ENCODE data around the gene AIPL1. TPM values are rescaled to one million over a fixed set of nuclear protein-coding genes. Genes with fewer than 3 reads are reported as not detected.

AIPL1 gene
- total RNA-seq, 1 donor from 2014 or later: 0.76 TPM

- no peak overlapping the region for H3K27ac Mint-ChIP-seq (ENCODE audit: unreplicated experiment)
- no peak for DNase-seq
- H3K9me3 Mint-ChIP-seq (ENCODE audit: unreplicated experiment): no peaks in the 10 kb centered on the region
- TF ChIP-seq CTCF (IDR thresholded peaks at IDR 0.05; ENCODE audit: partially characterized antibody, unreplicated experiment): no peak
- no peak overlapping the region for H3K4me3 Mint-ChIP-seq (ENCODE audit: unreplicated experiment)
- H3K4me1 Mint-ChIP-seq (ENCODE audit: low read depth, unreplicated experiment): peaks cover 20% of the 10 kb centered on the region
- no peaks in the 10 kb centered on the region for H3K27me3 Mint-ChIP-seq (ENCODE audit: unreplicated experiment)
- H3K36me3 Mint-ChIP-seq (ENCODE audit: unreplicated experiment): peaks cover 9% of the 10 kb centered on the region
Observed at GRCh38 chr17:6377906-6378305, 57.0 kb downstream of the AIPL1 start.

GRCh38 chr17:6376931-6377361, 58.0 kb downstream of the AIPL1 start:
- H3K27ac Mint-ChIP-seq (ENCODE audit: unreplicated experiment): no peak overlapping the region
- peaks cover 9% of the 10 kb centered on the region for H3K36me3 Mint-ChIP-seq (ENCODE audit: unreplicated experiment)
- H3K4me1 Mint-ChIP-seq (ENCODE audit: low read depth, unreplicated experiment): peaks cover 12% of the 10 kb centered on the region
- H3K9me3 Mint-ChIP-seq (ENCODE audit: unreplicated experiment): no peaks in the 10 kb centered on the region
- DNase-seq: no peak
- H3K27me3 Mint-ChIP-seq (ENCODE audit: unreplicated experiment): no peaks in the 10 kb centered on the region
- no peak overlapping the region for H3K4me3 Mint-ChIP-seq (ENCODE audit: unreplicated experiment)
- TF ChIP-seq CTCF (IDR thresholded peaks at IDR 0.05; ENCODE audit: partially characterized antibody, unreplicated experiment): no peak

GRCh38 chr17:6374761-6375312, 60.1 kb downstream of the AIPL1 start:
- Mint-ChIP-seq H3K4me3 (ENCODE audit: unreplicated experiment) (no peak overlapping the region), H3K27ac (ENCODE audit: unreplicated experiment) (no peak overlapping the region), H3K27me3 (ENCODE audit: unreplicated experiment) (no peaks in the 10 kb centered on the region), H3K4me1 (ENCODE audit: low read depth, unreplicated experiment) (peaks cover 6% of the 10 kb centered on the region), H3K36me3 (ENCODE audit: unreplicated experiment) (peaks cover 9% of the 10 kb centered on the region), H3K9me3 (ENCODE audit: unreplicated experiment) (peaks cover 1% of the 10 kb centered on the region)
- no peak for TF ChIP-seq CTCF (IDR thresholded peaks at IDR 0.05; ENCODE audit: partially characterized antibody, unreplicated experiment)
- no peak for DNase-seq

GRCh38 chr17:6374271-6374691, 60.6 kb downstream of the AIPL1 start:
- no peak for TF ChIP-seq CTCF (IDR thresholded peaks at IDR 0.05; ENCODE audit: partially characterized antibody, unreplicated experiment)
- H3K27ac Mint-ChIP-seq (ENCODE audit: unreplicated experiment): no peak overlapping the region
- no peaks in the 10 kb centered on the region for H3K27me3 Mint-ChIP-seq (ENCODE audit: unreplicated experiment)
- peaks cover 1% of the 10 kb centered on the region for H3K9me3 Mint-ChIP-seq (ENCODE audit: unreplicated experiment)
- H3K4me1 Mint-ChIP-seq (ENCODE audit: low read depth, unreplicated experiment): peaks cover 6% of the 10 kb centered on the region
- no peak overlapping the region for H3K4me3 Mint-ChIP-seq (ENCODE audit: unreplicated experiment)
- no peak for DNase-seq
- H3K36me3 Mint-ChIP-seq (ENCODE audit: unreplicated experiment): peaks cover 9% of the 10 kb centered on the region

Other genes with a start within 250 kb of the AIPL1 start
- 28.4 TPM for gene PIMREG, start 9.3 kb upstream of the AIPL1 start, total RNA-seq (ENCODE audit: unreplicated experiment)
- gene PITPNM3, start 121.4 kb upstream of the AIPL1 start, total RNA-seq (ENCODE audit: unreplicated experiment): 1.4 TPM
- gene KIAA0753, start 205.6 kb upstream of the AIPL1 start, total RNA-seq (ENCODE audit: unreplicated experiment): 25.6 TPM
- 89.5 TPM for gene TXNDC17, start 205.9 kb upstream of the AIPL1 start, total RNA-seq (ENCODE audit: unreplicated experiment)
- 12.7 TPM for gene MED31, start 216.5 kb upstream of the AIPL1 start, total RNA-seq (ENCODE audit: unreplicated experiment)
- gene C17orf100, start 216.6 kb upstream of the AIPL1 start, total RNA-seq (ENCODE audit: unreplicated experiment): 4.6 TPM